BE2C (cell line): ENCODE measurements around the gene GFPT2.
A peak's percentile ranks its signal among the peaks of the same experiment; 100 is the strongest.

ENCODE experiments used
- DNase-seq: peaks from one replicate; pipeline ENCODE4 v3.0.0-alpha.2; 2020
- H3K27me3 ChIP-seq: fragments of 250-450 bp; sonication (Bioruptor Pico); 2 replicates; pipeline ENCODE4 v1.5.1; 2020; ENCODE audit warnings: mild to moderate bottlenecking
- H3K36me3 ChIP-seq: fragments of 250-450 bp; sonication (Bioruptor Pico); 2 replicates; pipeline ENCODE4 v1.5.1; 2020; ENCODE audit warnings: mild to moderate bottlenecking
- H3K4me1 ChIP-seq: fragments of 250-450 bp; sonication (Bioruptor Pico); 2 replicates; pipeline ENCODE4 v1.5.1; 2020
- H3K4me3 ChIP-seq: 2 replicates; pipeline ENCODE4 v1.5.1; 2011; ENCODE audit warnings: low read depth, low read length
- H3K9me3 ChIP-seq: fragments of 250-450 bp; sonication (Bioruptor Pico); 2 replicates; pipeline ENCODE4 v1.5.1; 2020
- TF ChIP-seq, protein P1 (sequence below): IDR thresholded peaks from 2 replicates; pipeline ENCODE4 v1.5.1; 2012; ENCODE audit warnings: mild to moderate bottlenecking, low read depth, low read length

Gene GFPT2

DNA sequence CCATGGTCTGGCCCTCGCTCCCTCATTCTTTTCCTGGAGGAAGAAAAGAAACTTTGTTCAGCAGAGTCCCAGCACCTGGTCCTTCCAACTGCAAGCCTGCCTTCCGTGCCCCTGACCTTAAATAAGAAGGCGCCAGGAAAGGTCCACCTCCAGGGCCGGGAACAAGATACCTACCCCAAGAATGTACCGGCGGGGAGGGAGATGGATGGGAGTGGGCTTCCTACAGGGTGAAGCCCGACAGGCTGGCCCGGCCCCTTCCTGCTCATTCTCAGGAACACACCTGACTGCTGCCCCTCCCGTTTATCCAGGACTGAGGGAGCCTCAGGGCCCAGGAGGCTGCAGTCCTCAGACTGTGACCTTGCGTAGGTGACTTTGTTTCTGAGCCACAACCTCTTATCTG is 27.3 kb upstream of the GFPT2 start:
- no peaks in the 10 kb centered on the region for H3K9me3 ChIP-seq
- TF ChIP-seq, protein P1, sequence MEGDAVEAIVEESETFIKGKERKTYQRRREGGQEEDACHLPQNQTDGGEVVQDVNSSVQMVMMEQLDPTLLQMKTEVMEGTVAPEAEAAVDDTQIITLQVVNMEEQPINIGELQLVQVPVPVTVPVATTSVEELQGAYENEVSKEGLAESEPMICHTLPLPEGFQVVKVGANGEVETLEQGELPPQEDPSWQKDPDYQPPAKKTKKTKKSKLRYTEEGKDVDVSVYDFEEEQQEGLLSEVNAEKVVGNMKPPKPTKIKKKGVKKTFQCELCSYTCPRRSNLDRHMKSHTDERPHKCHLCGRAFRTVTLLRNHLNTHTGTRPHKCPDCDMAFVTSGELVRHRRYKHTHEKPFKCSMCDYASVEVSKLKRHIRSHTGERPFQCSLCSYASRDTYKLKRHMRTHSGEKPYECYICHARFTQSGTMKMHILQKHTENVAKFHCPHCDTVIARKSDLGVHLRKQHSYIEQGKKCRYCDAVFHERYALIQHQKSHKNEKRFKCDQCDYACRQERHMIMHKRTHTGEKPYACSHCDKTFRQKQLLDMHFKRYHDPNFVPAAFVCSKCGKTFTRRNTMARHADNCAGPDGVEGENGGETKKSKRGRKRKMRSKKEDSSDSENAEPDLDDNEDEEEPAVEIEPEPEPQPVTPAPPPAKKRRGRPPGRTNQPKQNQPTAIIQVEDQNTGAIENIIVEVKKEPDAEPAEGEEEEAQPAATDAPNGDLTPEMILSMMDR = no peak
- H3K36me3 ChIP-seq = no peaks in the 10 kb centered on the region
- no peaks in the 10 kb centered on the region for H3K27me3 ChIP-seq
- H3K4me1 ChIP-seq = peaks cover 9% of the 10 kb centered on the region
- DNase-seq = no peak
- no peak overlapping the region for H3K4me3 ChIP-seq

DNA sequence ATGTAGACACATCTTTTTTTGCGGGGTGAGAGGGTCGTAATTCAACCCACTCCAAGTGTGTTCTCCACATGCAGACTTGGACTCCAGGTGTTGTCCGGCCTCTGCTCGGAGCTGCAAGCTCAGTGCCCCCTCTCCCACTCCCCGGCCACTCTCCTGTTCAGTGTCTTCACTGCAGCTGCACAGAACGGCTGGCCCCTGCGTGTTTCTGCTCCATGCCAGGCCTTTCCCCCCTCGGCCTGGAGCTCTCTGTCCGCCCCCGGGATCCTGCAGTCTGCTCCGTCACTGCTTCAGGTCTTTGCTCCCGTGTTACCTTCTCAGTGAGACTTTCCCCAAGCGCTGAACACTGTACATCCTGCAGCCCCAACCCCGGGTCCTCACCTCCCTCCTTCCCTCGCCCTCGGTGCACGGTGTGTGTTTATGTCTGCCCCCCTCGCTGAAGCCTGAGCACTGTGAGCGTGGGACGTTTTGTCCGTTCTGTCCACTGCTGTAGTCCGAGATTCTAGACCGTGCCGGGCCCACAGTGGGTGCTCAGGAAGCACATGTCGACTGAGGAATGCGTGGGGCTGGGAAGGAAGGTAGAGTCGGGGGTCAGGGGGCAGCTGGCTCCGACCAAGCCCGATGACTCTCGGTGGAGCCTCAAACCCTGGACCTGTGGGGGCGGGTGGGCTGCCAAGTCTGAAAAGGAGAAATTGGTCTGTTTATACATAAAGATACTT is 26.4 kb upstream of the GFPT2 start:
- H3K4me1 ChIP-seq = peaks cover 9% of the 10 kb centered on the region
- no peaks in the 10 kb centered on the region for H3K9me3 ChIP-seq
- DNase-seq = no peak
- no peak overlapping the region for H3K4me3 ChIP-seq
- no peaks in the 10 kb centered on the region for H3K36me3 ChIP-seq
- no peaks in the 10 kb centered on the region for H3K27me3 ChIP-seq
- TF ChIP-seq, protein P1 = no peak

DNA sequence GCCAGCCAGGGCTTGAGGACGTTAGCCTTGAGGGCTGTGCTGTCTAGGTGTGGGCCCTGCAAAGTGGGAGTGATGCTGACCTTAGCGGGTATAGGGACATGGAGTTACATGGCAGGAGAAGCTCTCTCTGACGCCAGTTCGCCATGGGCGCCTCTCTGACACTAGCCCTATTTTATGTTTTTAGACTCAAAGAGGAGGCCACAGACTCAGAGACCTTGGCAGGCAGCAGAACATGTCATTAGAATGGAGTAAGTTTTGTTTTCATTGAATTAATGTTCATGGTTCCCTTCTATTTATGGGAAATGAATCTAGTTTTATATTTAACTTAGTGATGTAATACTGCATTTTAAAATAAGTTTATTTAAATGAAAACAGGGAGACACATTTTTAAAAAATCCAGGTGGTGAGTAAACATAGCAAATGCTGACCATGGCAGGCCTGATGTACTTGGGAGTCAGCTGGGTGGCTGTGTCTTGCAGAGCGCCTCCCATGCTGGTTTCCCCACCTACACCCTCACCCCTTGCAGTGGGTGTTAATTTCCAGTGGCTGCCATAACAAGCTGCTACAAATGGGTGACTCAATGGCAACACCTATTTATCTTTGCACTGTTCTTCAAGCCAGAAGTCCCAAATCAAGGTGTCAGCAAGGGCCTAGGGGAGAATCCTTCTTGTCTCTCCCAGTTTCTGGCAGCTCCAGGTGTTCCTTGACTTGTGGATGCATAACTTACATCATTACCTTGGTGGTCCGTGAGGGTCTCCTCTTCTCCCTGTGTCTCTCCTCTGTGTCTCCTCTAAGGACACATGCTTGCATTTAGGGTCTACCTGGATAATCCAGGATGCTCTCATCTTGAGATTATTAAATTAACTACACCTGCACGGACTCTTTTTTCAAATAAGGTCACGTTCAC is 25.6 kb upstream of the GFPT2 start:
- no peaks in the 10 kb centered on the region for H3K27me3 ChIP-seq
- DNase-seq = no peak
- no peaks in the 10 kb centered on the region for H3K9me3 ChIP-seq
- H3K4me1 ChIP-seq = peaks cover 9% of the 10 kb centered on the region
- no peaks in the 10 kb centered on the region for H3K36me3 ChIP-seq
- H3K4me3 ChIP-seq = no peak overlapping the region
- TF ChIP-seq, protein P1 = no peak

DNA sequence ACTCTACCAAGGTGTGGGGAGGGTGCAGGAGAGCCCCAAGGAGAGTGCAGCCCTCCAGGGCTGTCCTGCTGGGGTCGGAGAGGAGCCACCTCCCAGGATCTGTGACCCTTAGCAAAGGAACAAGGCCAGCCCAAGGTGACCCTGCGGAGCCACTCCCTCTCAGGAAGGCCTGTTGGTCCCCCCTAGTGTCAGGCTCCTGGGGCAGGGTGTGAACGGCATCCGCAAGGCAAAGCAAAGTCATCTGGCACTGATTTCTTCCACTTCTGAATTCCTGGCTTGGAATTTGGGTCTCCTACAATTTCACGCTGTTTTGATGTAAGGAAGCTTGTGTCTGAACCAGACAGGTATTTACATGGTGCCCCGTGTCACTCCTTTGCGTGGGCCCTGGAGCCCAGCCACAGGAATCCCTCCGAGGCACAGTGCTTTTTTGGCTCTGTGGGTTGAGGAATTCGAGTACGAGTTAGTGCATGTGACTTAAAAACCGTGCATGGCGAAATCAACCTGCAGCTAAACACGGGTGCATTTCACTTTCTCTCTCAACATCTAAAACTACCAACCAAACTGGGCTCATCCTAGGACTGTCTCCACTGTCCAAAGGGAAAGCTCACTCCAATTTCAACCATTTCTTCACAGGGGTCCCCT is 24.5 kb upstream of the GFPT2 start:
- Histone ChIP-seq H3K36me3 (no peaks in the 10 kb centered on the region), H3K4me1 (peaks cover 9% of the 10 kb centered on the region), H3K27me3 (no peaks in the 10 kb centered on the region), H3K4me3 (no peak overlapping the region), H3K9me3 (no peaks in the 10 kb centered on the region)
- TF ChIP-seq, protein P1 = no peak
- no peak for DNase-seq

DNA sequence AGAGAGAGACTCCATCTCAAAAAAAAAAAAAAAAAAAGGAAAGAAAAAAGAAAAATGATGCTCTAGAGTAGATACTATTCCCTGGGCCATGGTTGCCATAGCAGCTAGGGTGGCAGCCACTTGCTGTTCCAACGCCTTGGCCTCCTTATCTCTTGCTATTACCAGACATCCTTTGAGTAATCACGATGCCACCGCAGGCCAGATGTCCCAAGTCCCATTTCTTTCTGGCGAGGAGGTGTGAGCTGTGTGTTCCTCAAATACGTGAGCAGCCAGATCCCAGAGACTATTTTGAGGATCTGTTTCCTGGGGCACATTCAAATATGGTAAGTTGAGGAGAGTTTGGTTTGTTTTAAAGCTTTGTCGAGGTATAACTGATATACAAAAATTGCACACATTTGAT is 23.4 kb upstream of the GFPT2 start:
- no peaks in the 10 kb centered on the region for H3K9me3 ChIP-seq
- H3K4me3 ChIP-seq = no peak overlapping the region
- DNase-seq = peak; percentile 43
- H3K36me3 ChIP-seq = no peaks in the 10 kb centered on the region
- TF ChIP-seq, protein P1 = no peak
- H3K27me3 ChIP-seq = no peaks in the 10 kb centered on the region
- H3K4me1 ChIP-seq = peaks cover 6% of the 10 kb centered on the region

DNA sequence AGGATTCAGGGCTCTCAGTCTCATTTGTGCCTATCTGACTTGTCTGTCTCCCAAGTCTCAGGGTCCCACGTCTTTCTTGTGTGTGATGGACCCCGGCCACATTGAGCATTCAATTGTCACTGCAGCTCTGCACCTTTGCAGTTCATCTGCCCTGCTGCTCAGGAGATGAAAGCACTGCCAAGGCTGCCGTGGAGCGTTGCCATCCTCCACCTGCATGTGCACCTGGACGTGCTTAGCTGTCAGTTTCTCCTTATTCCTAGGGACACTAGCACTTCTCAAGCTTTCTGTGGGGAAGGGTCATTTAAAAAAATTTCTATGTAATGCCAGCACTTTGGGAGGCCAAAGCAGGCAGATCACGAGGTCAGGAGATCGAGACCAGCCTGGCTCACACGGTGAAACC is 22.8 kb upstream of the GFPT2 start:
- TF ChIP-seq, protein P1 = no peak
- DNase-seq = no peak
- no peaks in the 10 kb centered on the region for H3K36me3 ChIP-seq
- H3K27me3 ChIP-seq = no peaks in the 10 kb centered on the region
- H3K4me3 ChIP-seq = no peak overlapping the region
- H3K4me1 ChIP-seq = peaks cover under 1% of the 10 kb centered on the region; the same call in 1 of the 2 replicates
- no peaks in the 10 kb centered on the region for H3K9me3 ChIP-seq
